H9 (cell line): ENCODE measurements around the gene WDR48. TPM values are rescaled to one million over a fixed set of nuclear protein-coding genes. Genes with fewer than 3 reads are reported as not detected.

Experiments
- DNase-seq: peaks from one replicate; pipeline ENCODE4 v3.0.0-alpha.2; 2017
- H2AFZ ChIP-seq: one replicate; pipeline ENCODE4 v1.6.1; 2013; ENCODE audit warnings: mild to moderate bottlenecking, low read length, control low read depth, moderate library complexity
- H2AK5ac ChIP-seq: 2 replicates; pipeline ENCODE4 v1.6.1; 2013; ENCODE audit warnings: low read length, control low read depth, mixed read lengths; ENCODE audit not compliant: insufficient read length
- H2BK120ac ChIP-seq: one replicate; pipeline ENCODE4 v1.6.1; 2013; ENCODE audit warnings: low read depth, mild to moderate bottlenecking, low read length, control low read depth, inconsistent platforms; ENCODE audit not compliant: poor library complexity, severe bottlenecking
- H2BK12ac ChIP-seq: 2 replicates; pipeline ENCODE4 v1.6.1; 2013; ENCODE audit warnings: low read length, control low read depth, mixed read lengths, low read depth; ENCODE audit not compliant: insufficient read length
- H2BK15ac ChIP-seq: 2 replicates; pipeline ENCODE4 v1.6.1; 2013; ENCODE audit warnings: low read depth, low read length, control low read depth
- H2BK20ac ChIP-seq: one replicate; pipeline ENCODE4 v1.6.1; 2013; ENCODE audit warnings: low read depth, mild to moderate bottlenecking, low read length, control low read depth, inconsistent platforms; ENCODE audit not compliant: poor library complexity, severe bottlenecking
- H2BK5ac ChIP-seq: 2 replicates; pipeline ENCODE4 v1.6.1; 2013; ENCODE audit warnings: low read length, control low read depth, mixed read lengths; ENCODE audit not compliant: insufficient read length
- H3K14ac ChIP-seq: 2 replicates; pipeline ENCODE4 v1.6.1; 2013; ENCODE audit warnings: low read length, control low read depth; ENCODE audit not compliant: insufficient read depth
- H3K18ac ChIP-seq: 2 replicates; pipeline ENCODE4 v1.6.1; 2013; ENCODE audit warnings: low read depth, mild to moderate bottlenecking, mixed read lengths, low read length, control low read depth; ENCODE audit not compliant: insufficient read length
- H3K23ac ChIP-seq: 2 replicates; pipeline ENCODE4 v1.6.1; 2013; ENCODE audit warnings: low read length, control low read depth, mixed read lengths, low read depth; ENCODE audit not compliant: insufficient read length
- H3K23me2 ChIP-seq: 2 replicates; pipeline ENCODE4 v1.6.1; 2013; ENCODE audit warnings: low read depth, mild to moderate bottlenecking, mixed read lengths, low read length, control low read depth; ENCODE audit not compliant: insufficient read length, poor library complexity, severe bottlenecking
- H3K27ac ChIP-seq: 2 replicates; pipeline ENCODE4 v1.5.1; 2013; ENCODE audit warnings: low read length, control low read depth, mixed read lengths, low read depth; ENCODE audit not compliant: insufficient read length
- H3K27me3 ChIP-seq: 2 replicates; pipeline ENCODE4 v1.6.1; 2013; ENCODE audit warnings: low read length, control low read depth, inconsistent platforms; ENCODE audit not compliant: insufficient read depth
- H3K4ac ChIP-seq: 2 replicates; pipeline ENCODE4 v1.6.1; 2013; ENCODE audit warnings: low read depth, mild to moderate bottlenecking, control low read depth, inconsistent platforms, low read length, moderate library complexity
- H3K4me1 ChIP-seq: 2 replicates; pipeline ENCODE4 v1.6.1; 2013; ENCODE audit warnings: low read length, control low read depth, inconsistent platforms; ENCODE audit not compliant: insufficient read depth
- H3K4me2 ChIP-seq: 2 replicates; pipeline ENCODE4 v1.6.1; 2013; ENCODE audit warnings: low read length, control low read depth, mixed read lengths; ENCODE audit not compliant: insufficient read length, insufficient read depth
- H3K56ac ChIP-seq: 2 replicates; pipeline ENCODE4 v1.6.1; 2013; ENCODE audit warnings: low read depth, mild to moderate bottlenecking, mixed read lengths, low read length, control low read depth; ENCODE audit not compliant: insufficient read length
- H3K79me1 ChIP-seq: 2 replicates; pipeline ENCODE4 v1.6.1; 2013; ENCODE audit warnings: low read depth, mild to moderate bottlenecking, moderate library complexity, low read length, control low read depth, inconsistent platforms; ENCODE audit not compliant: insufficient read depth, poor library complexity, severe bottlenecking
- H3K79me2 ChIP-seq: 2 replicates; pipeline ENCODE4 v1.6.1; 2013; ENCODE audit warnings: low read length, control low read depth, inconsistent platforms; ENCODE audit not compliant: insufficient read depth
- H3K9ac ChIP-seq: 2 replicates; pipeline ENCODE4 v1.6.1; 2013; ENCODE audit warnings: low read length, control low read depth, mixed read lengths; ENCODE audit not compliant: insufficient read length; ENCODE audit errors: extremely low read depth
- H3K9me3 ChIP-seq: one replicate; pipeline ENCODE4 v1.6.1; 2013; ENCODE audit warnings: low read depth, low read length, inconsistent platforms; ENCODE audit not compliant: control insufficient read depth
- H3T11ph ChIP-seq: one replicate; pipeline ENCODE4 v1.6.1; 2013; ENCODE audit warnings: mild to moderate bottlenecking, low read length, control low read depth, inconsistent platforms
- H4K20me1 ChIP-seq: one replicate; pipeline ENCODE4 v1.6.1; 2013; ENCODE audit not compliant: control insufficient read depth, insufficient read length, insufficient read depth
- H4K5ac ChIP-seq: 2 replicates; pipeline ENCODE4 v1.6.1; 2013; ENCODE audit warnings: low read depth, mild to moderate bottlenecking, mixed read lengths, low read length, control low read depth; ENCODE audit not compliant: insufficient read length
- H4K8ac ChIP-seq: replicated peaks from 2 replicates; pipeline ENCODE4 v1.6.1; 2013; ENCODE audit warnings: low read length, control low read depth, mixed read lengths, low read depth; ENCODE audit not compliant: insufficient read length
- H4K91ac ChIP-seq: 2 replicates; pipeline ENCODE4 v1.6.1; 2013; ENCODE audit warnings: low read depth, mild to moderate bottlenecking, moderate library complexity, mixed read lengths, low read length, control low read depth; ENCODE audit not compliant: insufficient read length
- H3K27ac Mint-ChIP-seq, 3 experiments: 2 replicates in 2 of 3; 3 replicates in 1 of 3; pipeline ENCODE4 v1.8.0; 2020 to 2021; ENCODE audit warnings: mixed read lengths in 3 of 3, mild to moderate bottlenecking in 1 of 3, moderate library complexity in 1 of 3
- H3K27me3 Mint-ChIP-seq: 2 replicates; pipeline ENCODE4 v1.8.0; 2021; ENCODE audit warnings: low read depth, mild to moderate bottlenecking, moderate library complexity, mixed read lengths
- H3K36me3 Mint-ChIP-seq, 3 experiments: 2 replicates in 2 of 3; 3 replicates in 1 of 3; pipeline ENCODE4 v1.8.0; 2020 to 2021; ENCODE audit warnings: low read depth in 3 of 3, mixed read lengths in 3 of 3; ENCODE audit not compliant: insufficient read depth in 1 of 3
- H3K4me1 Mint-ChIP-seq, 2 experiments: 2 replicates each; pipeline ENCODE4 v1.8.0; 2020; ENCODE audit warnings: mixed read lengths in 2 of 2
- H3K4me3 Mint-ChIP-seq, 2 experiments: 2 replicates in 1 of 2; 3 replicates in 1 of 2; pipeline ENCODE4 v1.8.0; 2020 to 2021; ENCODE audit warnings: mild to moderate bottlenecking in 2 of 2, mixed read lengths in 2 of 2, moderate library complexity in 1 of 2
- H3K9me3 Mint-ChIP-seq, 2 experiments: 2 replicates in 1 of 2; 3 replicates in 1 of 2; pipeline ENCODE4 v1.8.0; 2020; ENCODE audit warnings: mild to moderate bottlenecking in 2 of 2, mixed read lengths in 2 of 2, moderate library complexity in 1 of 2
- CTCF ChIP-seq: fragments of 200-600 bp; sonication (generic); conservative IDR thresholded peaks from 3 replicates; pipeline ENCODE4 v1.8.0; 2021; ENCODE audit warnings: antibody characterized with exemption, mild to moderate bottlenecking
- WGBS: extraction: QIAGEN DNeasy Blood & Tissue Kit; methylation state at CpG from one replicate; pipeline ENCODE4 v1.1.7; 2013; ENCODE audit warnings: missing lambda C conversion rate, low lambda C conversion rate, mixed read lengths; ENCODE audit not compliant: insufficient read length; ENCODE audit errors: extremely low coverage; 5-methylcytosine and 5-hydroxymethylcytosine counted together
- total RNA-seq: library from RNA; stranded (reverse); gene quantifications from 2 replicates; pipeline ENCODE4 v1.2.1, GENCODE V29; 2021

WDR48 gene
- total RNA-seq, 1 experiment from 2014 or later: 52.7 TPM

- H3T11ph ChIP-seq: no peak overlapping the region
- H3K9me3 ChIP-seq: no peaks in the 10 kb centered on the region
- no peak overlapping the region for H2BK12ac ChIP-seq
- no peak overlapping the region for H3K9ac ChIP-seq
- H3K27ac ChIP-seq: no peak overlapping the region
- no peaks in the 10 kb centered on the region for H3K27me3 ChIP-seq
- no peak overlapping the region for H3K23ac ChIP-seq
- Mint-ChIP-seq H3K9me3 (no peaks in the 10 kb centered on the region), H3K4me1 (peaks cover 2 to 3% of the 10 kb centered on the region in 2 experiments; a peak in 3 of 4 replicates), H3K4me3 (no peak overlapping the region), H3K27me3 (peaks cover 1% of the 10 kb centered on the region; the same call in 1 of the 2 replicates), H3K36me3 (no peaks in the 10 kb centered on the region), H3K27ac (no peak overlapping the region)
- H2AK5ac ChIP-seq: no peak overlapping the region
- no peak overlapping the region for H2BK15ac ChIP-seq
- H3K4ac ChIP-seq: no peak overlapping the region
- no peak overlapping the region for H3K4me2 ChIP-seq
- no peak overlapping the region for H4K8ac ChIP-seq
- H3K79me2 ChIP-seq: no peaks in the 10 kb centered on the region
- H4K91ac ChIP-seq: no peak overlapping the region
- no peak overlapping the region for H3K18ac ChIP-seq
- no peaks in the 10 kb centered on the region for H3K23me2 ChIP-seq
- no peak overlapping the region for H4K5ac ChIP-seq
- H2BK5ac ChIP-seq: no peak overlapping the region
- H3K4me1 ChIP-seq: no peaks in the 10 kb centered on the region; the same call in 1 of the 2 replicates
- whole genome bisulfite sequencing: no CpG with 5 or more reads among the region's 2 CpGs
- no peak for DNase-seq
- H3K14ac ChIP-seq: no peak overlapping the region
- H2BK120ac ChIP-seq: no peak overlapping the region
- no peak for TF ChIP-seq CTCF
- no peaks in the 10 kb centered on the region for H3K79me1 ChIP-seq
- H3K56ac ChIP-seq: no peak overlapping the region
- H2AFZ ChIP-seq: no peak overlapping the region
- H4K20me1 ChIP-seq: peaks cover 4% of the 10 kb centered on the region
- no peak overlapping the region for H2BK20ac ChIP-seq
Measured at GRCh38 chr3:39121621-39122020, 69.8 kb downstream of the WDR48 start.
